Neural progenitor cell (in vitro differentiated cells): Measurements from ENCODE around the gene LRP4. TPM values are rescaled to one million over a fixed set of nuclear protein-coding genes. Genes with fewer than 3 reads are reported as not detected.
A peak's percentile ranks its signal among the peaks of the same experiment; 100 is the strongest.

ENCODE experiments used
- DNase-seq: peaks from one replicate; pipeline ENCODE4 v3.0.0-alpha.2; 2016; ENCODE audit warnings: low spot score
- H2AFZ ChIP-seq: fragments of 200-600 bp; sonication (generic); replicated peaks from 2 replicates; pipeline ENCODE4 v1.6.1; 2016; ENCODE audit warnings: antibody characterized with exemption
- H3F3A ChIP-seq: fragments of 200-600 bp; sonication (generic); 2 replicates; pipeline ENCODE4 v1.6.1; 2016; ENCODE audit warnings: antibody characterized with exemption, low read depth
- H3K27ac ChIP-seq: fragments of 200-600 bp; sonication (generic); 2 replicates; pipeline ENCODE4 v1.5.1; 2016; ENCODE audit warnings: mild to moderate bottlenecking
- H3K27me3 ChIP-seq: fragments of 200-600 bp; sonication (generic); 2 replicates; pipeline ENCODE4 v1.6.1; 2016; ENCODE audit warnings: mild to moderate bottlenecking, moderate library complexity
- H3K36me3 ChIP-seq: fragments of 200-600 bp; sonication (generic); 2 replicates; pipeline ENCODE4 v1.5.1; 2016
- H3K4me1 ChIP-seq: fragments of 200-600 bp; sonication (generic); 2 replicates; pipeline ENCODE4 v1.6.1; 2016; ENCODE audit warnings: mixed run types
- H3K4me2 ChIP-seq: fragments of 200-600 bp; sonication (generic); 2 replicates; pipeline ENCODE4 v1.6.1; 2016
- H3K4me3 ChIP-seq: fragments of 200-600 bp; sonication (generic); 2 replicates; pipeline ENCODE4 v1.5.1; 2016
- H3K79me2 ChIP-seq: fragments of 200-600 bp; sonication (generic); 2 replicates; pipeline ENCODE4 v1.6.1; 2016; ENCODE audit warnings: low read depth
- H3K9ac ChIP-seq: fragments of 200-600 bp; sonication (generic); 2 replicates; pipeline ENCODE4 v1.6.1; 2016
- H3K9me3 ChIP-seq: fragments of 200-600 bp; sonication (generic); 2 replicates; pipeline ENCODE4 v1.5.1; 2016; ENCODE audit warnings: low read depth
- H4K20me1 ChIP-seq: fragments of 200-600 bp; sonication (generic); 2 replicates; pipeline ENCODE4 v1.6.1; 2016; ENCODE audit warnings: low read depth
- H3K27ac Mint-ChIP-seq: 3 replicates; pipeline ENCODE4 v1.8.0; 2021; ENCODE audit warnings: mixed read lengths
- H3K27me3 Mint-ChIP-seq: 2 replicates; pipeline ENCODE4 v1.8.0; 2022; ENCODE audit warnings: low read depth, mild to moderate bottlenecking, inconsistent platforms, moderate library complexity, mixed read lengths; ENCODE audit not compliant: insufficient read depth
- H3K36me3 Mint-ChIP-seq: 3 replicates; pipeline ENCODE4 v1.8.0; 2021; ENCODE audit warnings: mixed read lengths
- H3K4me1 Mint-ChIP-seq: 3 replicates; pipeline ENCODE4 v1.8.0; 2021; ENCODE audit warnings: mixed read lengths
- H3K4me3 Mint-ChIP-seq: 3 replicates; pipeline ENCODE4 v1.8.0; 2021; ENCODE audit warnings: mild to moderate bottlenecking, moderate library complexity, mixed read lengths
- H3K9me3 Mint-ChIP-seq: 3 replicates; pipeline ENCODE4 v1.8.0; 2020; ENCODE audit warnings: mixed read lengths
- CTCF ChIP-seq: fragments of 200-600 bp; sonication (generic); IDR thresholded peaks from 2 replicates; pipeline ENCODE4 v1.5.1; 2017; ENCODE audit warnings: antibody characterized with exemption, mild to moderate bottlenecking
- EZH2 ChIP-seq: fragments of 200-600 bp; sonication (generic); IDR thresholded peaks from 2 replicates; pipeline ENCODE4 v1.6.1; 2017; ENCODE audit warnings: antibody characterized with exemption, mild to moderate bottlenecking, moderate library complexity
- EZH2phosphoT487 ChIP-seq: fragments of 200-600 bp; sonication (generic); IDR thresholded peaks from 2 replicates; pipeline ENCODE4 v1.6.1; 2017; ENCODE audit warnings: antibody characterized with exemption
- total RNA-seq: library from RNA; depleted of rRNA; stranded (reverse); fragments of >200 nt; gene quantifications from 2 replicates; pipeline ENCODE4 v1.2.3, GENCODE V29; 2015; ENCODE audit warnings: low replicate concordance

LRP4 gene
- total RNA-seq, 1 donor from 2014 or later: 12.0 TPM

GRCh38 chr11:46949297-46949696 is 30.9 kb upstream of the LRP4 start:
- no peak overlapping the region for H3K27ac Mint-ChIP-seq
- Histone ChIP-seq H3K4me1 (peaks cover 51% of the 10 kb centered on the region), H3K9ac (no peak overlapping the region), H3K4me2 (no peak overlapping the region), H2AFZ (no peak overlapping the region), H4K20me1 (peaks cover 72% of the 10 kb centered on the region), H3K79me2 (peaks cover 12% of the 10 kb centered on the region), H3K27ac (no peak overlapping the region), H3K4me3 (no peak overlapping the region), H3F3A (peaks cover 55% of the 10 kb centered on the region), H3K9me3 (no peaks in the 10 kb centered on the region), H3K27me3 (no peaks in the 10 kb centered on the region), H3K36me3 (no peaks in the 10 kb centered on the region)
- TF ChIP-seq EZH2 (no peak), CTCF (no peak), EZH2phosphoT487 (no peak)
- no peak for DNase-seq
- H3K4me1 Mint-ChIP-seq: peaks cover 57% of the 10 kb centered on the region
- no peak overlapping the region for H3K4me3 Mint-ChIP-seq
- H3K27me3 Mint-ChIP-seq: no peaks in the 10 kb centered on the region
- H3K9me3 Mint-ChIP-seq: no peaks in the 10 kb centered on the region
- H3K36me3 Mint-ChIP-seq: peaks cover 12% of the 10 kb centered on the region

- Mint-ChIP-seq H3K27me3 (no peaks in the 10 kb centered on the region), H3K9me3 (no peaks in the 10 kb centered on the region), H3K36me3 (peaks cover 13% of the 10 kb centered on the region), H3K4me1 (peaks cover 52% of the 10 kb centered on the region), H3K4me3 (no peak overlapping the region), H3K27ac (peak overlapping the region; percentile 91)
- Histone ChIP-seq H3K4me3 (no peak overlapping the region), H3K36me3 (no peaks in the 10 kb centered on the region), H3K9ac (no peak overlapping the region), H3K9me3 (no peaks in the 10 kb centered on the region), H3K79me2 (peaks cover 6% of the 10 kb centered on the region), H3K4me2 (peak overlapping the region; percentile 60), H2AFZ (no peak overlapping the region), H3K27me3 (no peaks in the 10 kb centered on the region), H4K20me1 (peaks cover 69% of the 10 kb centered on the region), H3F3A (peaks cover 51% of the 10 kb centered on the region), H3K4me1 (peaks cover 43% of the 10 kb centered on the region), H3K27ac (no peak overlapping the region)
- DNase-seq: no peak
- no peak for TF ChIP-seq CTCF
- no peak for TF ChIP-seq EZH2
- no peak for TF ChIP-seq EZH2phosphoT487
These were observed 30.2 kb upstream of the LRP4 start for GRCh38 chr11:46948378-46949131.

GRCh38 chr11:46947399-46948077 is 29.2 kb upstream of the LRP4 start:
- Histone ChIP-seq H3K9ac (no peak overlapping the region), H3K27ac (peak overlapping the region; percentile 47)

More at GRCh38 chr11:46947399-46948077, 29.2 kb upstream of the LRP4 start:
- peaks cover 42% of the 10 kb centered on the region for H3F3A ChIP-seq
- no peaks in the 10 kb centered on the region for H3K9me3 ChIP-seq
- H3K79me2 ChIP-seq: peaks cover 5% of the 10 kb centered on the region
- H3K27me3 ChIP-seq: no peaks in the 10 kb centered on the region
- H2AFZ ChIP-seq: no peak overlapping the region
- H3K4me1 Mint-ChIP-seq: peaks cover 45% of the 10 kb centered on the region
- H3K4me3 Mint-ChIP-seq: no peak overlapping the region
- TF ChIP-seq EZH2phosphoT487: no peak
- no peak for TF ChIP-seq CTCF
- no peak for TF ChIP-seq EZH2
- peaks cover 67% of the 10 kb centered on the region for H4K20me1 ChIP-seq
- H3K36me3 ChIP-seq: no peaks in the 10 kb centered on the region
- no peaks in the 10 kb centered on the region for H3K27me3 Mint-ChIP-seq
- no peaks in the 10 kb centered on the region for H3K9me3 Mint-ChIP-seq
- peaks cover 16% of the 10 kb centered on the region for H3K36me3 Mint-ChIP-seq
- peak overlapping the region; percentile 91 for H3K27ac Mint-ChIP-seq
- peak overlapping the region; percentile 15 for H3K4me3 ChIP-seq
- H3K4me2 ChIP-seq: peak overlapping the region; percentile 60
- DNase-seq: peak; percentile 41
- peaks cover 33% of the 10 kb centered on the region for H3K4me1 ChIP-seq
